ENCODE results near the gene IFNL1.
"Not testable (repeated sequence)": the region's sequence is repeated elsewhere in the genome, so short reads cannot be mapped to it uniquely, and the experiment has no call there.

The IFNL1 gene

DNA sequence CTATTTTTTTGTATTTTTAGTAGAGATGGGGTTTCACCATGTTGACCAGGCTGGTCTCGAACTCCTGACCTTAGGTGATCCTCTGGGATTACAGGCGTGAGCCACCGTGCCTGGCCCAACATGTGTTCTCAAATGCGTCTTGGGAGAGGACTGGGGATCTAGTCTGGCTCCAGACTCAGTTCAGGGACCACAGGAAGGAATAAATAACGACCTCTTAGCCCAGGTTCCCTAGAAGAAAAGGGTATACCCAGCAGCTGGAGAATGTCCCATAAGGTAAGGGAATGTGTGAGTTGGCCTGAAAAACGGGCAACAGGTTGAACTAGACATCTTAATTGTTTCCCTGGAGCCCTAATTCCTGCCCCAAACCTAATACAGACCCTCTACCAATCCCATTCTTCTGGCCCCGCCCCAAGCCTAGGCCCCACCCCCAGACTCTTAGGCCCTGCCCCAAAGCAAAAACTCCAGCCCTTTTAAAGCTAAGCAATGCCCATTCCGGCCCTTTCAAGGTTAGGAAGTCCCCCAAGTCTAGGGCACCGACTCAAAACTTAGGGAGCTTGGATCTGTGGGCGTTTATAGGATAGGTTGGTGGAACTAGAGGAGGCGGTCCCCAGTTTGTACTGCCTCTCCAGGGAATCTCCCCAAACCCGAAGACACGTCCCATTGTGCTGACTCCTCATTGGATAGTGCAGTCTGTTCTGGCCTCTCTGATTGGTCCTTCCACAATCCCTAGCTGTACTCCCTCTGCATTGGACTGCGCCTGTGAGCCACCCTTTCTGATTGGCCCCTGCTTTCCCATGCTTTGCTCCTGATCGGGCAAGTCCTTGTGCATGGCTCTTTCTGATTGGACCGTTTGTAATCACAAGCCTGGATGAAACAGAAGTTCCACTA lies 29.8 kb downstream of the IFNL1 start:
- H3K4me3 ChIP-seq (replicated peaks; ENCODE audit: low read depth, low read length): no peak overlapping the region
- no peak for TF ChIP-seq CTCF (IDR thresholded peaks at IDR 0.05; ENCODE audit: low read length, missing control alignments)
- peak; percentile 24 for DNase-seq (ENCODE audit: low read depth)

GRCh38 chr19:39327363-39328045 lies 31.3 kb downstream of the IFNL1 start:
- no peak overlapping the region for H3K4me3 ChIP-seq (replicated peaks; ENCODE audit: low read depth, low read length)
- TF ChIP-seq CTCF (IDR thresholded peaks at IDR 0.05; ENCODE audit: low read length, missing control alignments): no peak
- no peak for DNase-seq (ENCODE audit: low read depth)

DNA sequence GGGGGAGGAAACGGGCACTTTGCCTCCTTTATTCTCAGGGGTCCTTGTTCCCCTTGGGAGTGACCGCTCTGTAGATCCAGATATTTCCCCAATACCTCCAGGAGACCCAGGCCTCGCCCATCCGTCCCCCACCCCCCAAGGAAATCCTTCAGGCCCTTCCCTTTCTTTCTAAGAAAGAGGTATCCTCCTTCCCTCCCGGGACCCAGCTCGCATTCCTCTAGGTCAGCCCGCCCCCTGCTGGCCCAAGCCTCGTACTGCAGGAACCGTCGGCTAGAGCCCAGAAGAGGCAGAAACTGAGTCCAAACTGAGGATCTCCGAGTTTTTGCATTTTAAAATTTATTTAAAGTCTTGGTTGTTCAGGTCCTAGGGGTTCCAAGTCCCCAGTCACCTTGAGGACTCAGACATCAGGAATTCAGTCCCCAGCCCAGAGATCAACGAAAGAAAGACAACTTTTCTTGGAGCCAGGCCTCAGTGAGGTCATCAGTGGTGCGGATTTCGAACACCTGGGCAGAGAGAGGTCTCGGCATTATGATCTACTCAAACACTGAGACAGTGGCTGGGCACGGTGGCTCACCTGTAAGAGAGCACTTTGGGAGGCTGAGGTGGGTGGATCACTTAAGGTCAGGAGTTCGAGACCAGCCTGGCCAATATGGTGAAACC lies 32.0 kb downstream of the IFNL1 start:
- TF ChIP-seq CTCF (IDR thresholded peaks at IDR 0.05; ENCODE audit: low read length, missing control alignments): peak; percentile 96
- no peak overlapping the region for H3K4me3 ChIP-seq (replicated peaks; ENCODE audit: low read depth, low read length)
- DNase-seq (ENCODE audit: low read depth): peak; percentile 75

DNA sequence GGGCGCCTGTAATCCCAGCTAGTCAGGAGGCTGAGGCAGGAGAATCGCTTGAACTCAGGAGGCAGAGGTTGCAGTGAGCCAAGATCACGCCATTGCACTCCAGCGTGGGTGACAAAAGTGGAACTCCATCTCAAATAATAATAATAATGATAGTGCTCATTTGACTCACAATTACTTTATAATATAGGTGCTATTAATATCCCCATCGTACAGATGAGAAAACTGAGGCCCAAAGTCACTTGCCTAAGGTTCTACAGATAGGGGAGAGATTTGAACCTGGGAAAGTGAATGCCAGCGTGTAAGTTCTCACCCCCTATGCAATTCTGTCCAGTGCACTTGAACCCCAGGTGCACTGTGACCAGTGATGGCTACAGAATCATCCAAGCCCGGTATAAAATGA lies 33.7 kb downstream of the IFNL1 start:
- DNase-seq (ENCODE audit: low read depth): no peak
- H3K4me3 ChIP-seq (replicated peaks; ENCODE audit: low read depth, low read length): no peak overlapping the region
- TF ChIP-seq CTCF (IDR thresholded peaks at IDR 0.05; ENCODE audit: low read length, missing control alignments): no peak

- no peak overlapping the region for H3K4me3 ChIP-seq (replicated peaks; ENCODE audit: low read depth, low read length)
- DNase-seq (ENCODE audit: low read depth): no peak
- TF ChIP-seq CTCF (IDR thresholded peaks at IDR 0.05; ENCODE audit: low read length, missing control alignments): no peak
These were observed 36.1 kb downstream of the IFNL1 start for GRCh38 chr19:39332293-39332692.

GRCh38 chr19:39332738-39333137 lies 36.5 kb downstream of the IFNL1 start:
- DNase-seq (ENCODE audit: low read depth); H3K4me3 ChIP-seq (replicated peaks; ENCODE audit: low read depth, low read length): not testable (repeated sequence)

GRCh38 chr19:39333507-39333906 lies 37.3 kb downstream of the IFNL1 start:
- DNase-seq (ENCODE audit: low read depth): no peak
- TF ChIP-seq CTCF (IDR thresholded peaks at IDR 0.05; ENCODE audit: low read length, missing control alignments): no peak
- H3K4me3 ChIP-seq (replicated peaks; ENCODE audit: low read depth, low read length): no peak overlapping the region
